ENCODE results near the gene GUCD1. TPM values are rescaled to one million over a fixed set of nuclear protein-coding genes. Genes with fewer than 3 reads are reported as not detected.

GUCD1 gene
- total RNA-seq, 2 experiments from 2014 or later: 109 to 124 TPM

DNA sequence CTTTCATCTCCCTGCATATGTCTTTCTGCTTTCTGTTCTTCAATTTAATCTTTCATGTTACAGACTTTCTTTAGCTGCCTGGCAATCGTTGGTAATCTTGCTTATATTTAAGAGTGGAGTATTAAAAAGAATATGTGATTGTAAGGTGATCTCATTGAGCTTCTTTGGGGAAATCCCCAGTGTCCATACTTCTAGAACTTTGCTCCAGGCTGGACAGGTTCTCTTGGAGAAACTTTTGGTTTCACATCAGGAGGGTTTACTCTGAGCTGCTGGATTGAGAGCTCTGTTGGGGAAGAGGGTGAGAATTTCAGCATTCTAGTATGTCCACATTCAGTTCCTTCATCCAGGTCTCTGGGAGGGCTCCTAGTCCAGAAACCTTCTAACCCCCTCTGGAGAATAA is 21.8 kb upstream of the GUCD1 start:
- Mint-ChIP-seq H3K9me3 (ENCODE audit: low read depth) (no peaks in the 10 kb centered on the region), H3K4me3 (no peak overlapping the region), H3K27ac (peak overlapping the region; percentile 40), H3K36me3 (ENCODE audit: low read depth) (peaks cover 30% of the 10 kb centered on the region), H3K27me3 (no peaks in the 10 kb centered on the region), H3K4me1 (no peaks in the 10 kb centered on the region)
- CTCF ChIA-PET: no interaction called here
- ATAC-seq: no peak
- no peak for DNase-seq
- intact Hi-C loops (cut with DNase I, micrococcal nuclease): no loop called here
- POLR2A ChIA-PET: no interaction called here

DNA sequence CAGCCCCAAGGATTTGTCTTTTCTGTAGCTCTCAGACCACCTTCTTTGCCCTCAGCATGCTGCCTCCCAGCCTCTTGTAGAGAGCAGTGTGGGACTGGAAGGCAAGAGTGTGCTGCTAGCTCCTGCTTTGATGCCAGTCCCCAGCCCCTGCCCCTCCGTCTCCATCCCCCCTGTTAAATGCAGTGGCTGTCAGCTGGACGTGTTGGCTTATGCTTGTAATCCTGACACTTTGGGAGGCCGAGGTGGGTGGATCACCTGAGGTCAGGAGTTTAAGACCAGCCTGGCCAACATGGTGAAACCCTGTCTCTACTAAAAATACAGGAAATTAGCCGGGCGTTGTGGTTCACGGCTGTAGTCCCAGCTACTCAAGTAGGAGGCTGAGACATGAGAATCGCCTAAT is 16.3 kb upstream of the GUCD1 start:
- ChIA-PET CTCF (interaction anchor here (0.9 kb wide), 1 partner anchor 148 kb away, joined by 3 read pairs; no protein-coding TSS in a partner anchor), POLR2A (no interaction called here)
- DNase-seq: no peak
- Mint-ChIP-seq H3K27ac (no peak overlapping the region), H3K4me1 (peaks cover 3% of the 10 kb centered on the region), H3K36me3 (ENCODE audit: low read depth) (peaks cover 51% of the 10 kb centered on the region), H3K4me3 (no peak overlapping the region), H3K9me3 (ENCODE audit: low read depth) (no peaks in the 10 kb centered on the region), H3K27me3 (no peaks in the 10 kb centered on the region)
- intact Hi-C loops (cut with DNase I, micrococcal nuclease): no loop called here
- no peak for ATAC-seq

DNA sequence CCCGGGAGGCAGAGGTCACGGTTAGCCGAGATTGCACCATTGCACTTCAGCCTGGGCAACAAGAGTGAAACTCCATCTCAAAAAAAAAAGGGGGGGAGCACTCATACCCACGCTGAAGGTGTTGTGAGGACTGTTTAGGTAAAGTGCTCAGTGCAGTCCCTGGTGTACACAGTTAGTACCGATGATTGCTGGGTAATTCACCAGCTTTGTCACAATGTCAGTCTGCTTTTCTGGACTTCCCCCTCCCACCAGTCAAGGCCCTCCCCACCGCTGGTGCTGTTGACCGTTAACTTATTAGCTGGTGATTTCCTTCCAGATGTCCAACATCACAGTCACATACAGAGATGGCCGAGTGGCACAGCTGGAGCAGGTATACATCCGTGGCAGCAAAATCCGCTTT is 12.7 kb upstream of the GUCD1 start:
- ATAC-seq: no peak
- no peak for DNase-seq
- ChIA-PET CTCF (no interaction called here), POLR2A (no interaction called here)
- Mint-ChIP-seq H3K9me3 (ENCODE audit: low read depth) (no peaks in the 10 kb centered on the region), H3K27ac (no peak overlapping the region), H3K4me1 (peaks cover 24% of the 10 kb centered on the region), H3K4me3 (no peak overlapping the region), H3K27me3 (no peaks in the 10 kb centered on the region), H3K36me3 (ENCODE audit: low read depth) (peaks cover 43% of the 10 kb centered on the region)
- intact Hi-C loops (cut with DNase I, micrococcal nuclease): no loop called here

- POLR2A ChIA-PET: no interaction called here
- no peak for DNase-seq
- Mint-ChIP-seq H3K9me3 (ENCODE audit: low read depth) (no peaks in the 10 kb centered on the region), H3K4me3 (no peak overlapping the region), H3K27ac (peak overlapping the region; percentile 43), H3K36me3 (ENCODE audit: low read depth) (peaks cover 43% of the 10 kb centered on the region), H3K4me1 (peaks cover 27% of the 10 kb centered on the region), H3K27me3 (no peaks in the 10 kb centered on the region)
- no peak for ATAC-seq
- CTCF ChIA-PET: no interaction called here
- intact Hi-C loops (cut with DNase I, micrococcal nuclease): no loop called here
These were observed 12.1 kb upstream of the GUCD1 start for GRCh38 chr22:24566899-24567511.

GRCh38 chr22:24565077-24565476 is 10.1 kb upstream of the GUCD1 start:
- intact Hi-C loops (cut with DNase I, micrococcal nuclease): no loop called here
- no peaks in the 10 kb centered on the region for H3K27me3 Mint-ChIP-seq
- H3K9me3 Mint-ChIP-seq (ENCODE audit: low read depth): no peaks in the 10 kb centered on the region
- ATAC-seq: no peak
- peaks cover 34% of the 10 kb centered on the region for H3K4me1 Mint-ChIP-seq
- H3K36me3 Mint-ChIP-seq (ENCODE audit: low read depth): peaks cover 41% of the 10 kb centered on the region
- H3K27ac Mint-ChIP-seq: peak overlapping the region; percentile 63
- ChIA-PET CTCF (no interaction called here), POLR2A (no interaction called here)
- H3K4me3 Mint-ChIP-seq: no peak overlapping the region
- no peak for DNase-seq

DNA sequence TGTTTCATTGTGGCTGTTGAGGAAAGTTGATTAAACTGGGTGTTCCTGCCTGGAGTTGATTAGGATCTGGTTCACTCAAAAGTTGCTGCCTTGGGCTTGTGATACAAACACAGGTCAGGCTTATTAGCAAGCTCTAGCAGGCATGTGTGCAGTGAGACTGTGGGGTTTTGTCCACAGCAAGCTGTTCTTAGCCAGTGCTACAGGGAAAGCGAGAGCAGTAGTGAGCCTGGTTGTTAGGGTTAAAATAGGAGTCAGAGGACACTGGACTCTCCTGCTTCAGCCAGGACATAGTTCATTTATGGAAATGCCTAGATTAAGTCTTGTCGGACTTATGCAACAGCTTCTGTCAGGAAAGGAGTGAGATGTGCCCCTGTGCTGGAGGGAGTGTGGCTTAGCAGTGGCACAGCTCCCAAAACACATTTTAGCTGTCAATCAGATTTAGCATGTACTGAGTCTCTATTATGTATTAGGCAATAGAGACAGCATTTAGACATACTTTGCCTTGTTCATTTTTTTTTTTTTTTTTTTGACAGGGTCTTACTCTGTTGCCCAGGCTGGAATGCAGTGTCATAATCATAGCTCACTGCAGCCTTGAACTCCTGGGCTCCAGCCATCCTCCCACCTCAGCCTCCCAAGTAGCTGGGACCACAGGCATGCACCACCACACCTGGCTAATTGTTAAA is 9.6 kb upstream of the GUCD1 start:
- Mint-ChIP-seq H3K27ac (peak overlapping the region; percentile 37), H3K4me3 (no peak overlapping the region), H3K36me3 (ENCODE audit: low read depth) (peaks cover 39% of the 10 kb centered on the region), H3K4me1 (peaks cover 38% of the 10 kb centered on the region), H3K9me3 (ENCODE audit: low read depth) (no peaks in the 10 kb centered on the region), H3K27me3 (no peaks in the 10 kb centered on the region)
- ChIA-PET POLR2A (no interaction called here), CTCF (interaction anchor here (0.9 kb wide), 1 partner anchor 25 kb away, joined by 4 read pairs; no protein-coding TSS in a partner anchor)
- intact Hi-C loops (cut with DNase I, micrococcal nuclease): no loop called here
- DNase-seq (no peak), ATAC-seq (no peak)

- H3K36me3 Mint-ChIP-seq (ENCODE audit: low read depth): peaks cover 44% of the 10 kb centered on the region
- peaks cover 51% of the 10 kb centered on the region for H3K4me1 Mint-ChIP-seq
- intact Hi-C loops (cut with DNase I, micrococcal nuclease): no loop called here
- DNase-seq (no peak), ATAC-seq (no peak)
- H3K9me3 Mint-ChIP-seq (ENCODE audit: low read depth): no peaks in the 10 kb centered on the region
- no peak overlapping the region for H3K27ac Mint-ChIP-seq
- H3K27me3 Mint-ChIP-seq: no peaks in the 10 kb centered on the region
- ChIA-PET CTCF (interaction anchor here (0.9 kb wide), 1 partner anchor 24 kb away, joined by 4 read pairs; no protein-coding TSS in a partner anchor), POLR2A (interaction anchor here (0.6 kb wide), 1 partner anchor 33 kb away, joined by 5 read pairs; no protein-coding TSS in a partner anchor)
- H3K4me3 Mint-ChIP-seq: no peak overlapping the region
These were observed 8.3 kb upstream of the GUCD1 start for GRCh38 chr22:24563246-24563645.

DNA sequence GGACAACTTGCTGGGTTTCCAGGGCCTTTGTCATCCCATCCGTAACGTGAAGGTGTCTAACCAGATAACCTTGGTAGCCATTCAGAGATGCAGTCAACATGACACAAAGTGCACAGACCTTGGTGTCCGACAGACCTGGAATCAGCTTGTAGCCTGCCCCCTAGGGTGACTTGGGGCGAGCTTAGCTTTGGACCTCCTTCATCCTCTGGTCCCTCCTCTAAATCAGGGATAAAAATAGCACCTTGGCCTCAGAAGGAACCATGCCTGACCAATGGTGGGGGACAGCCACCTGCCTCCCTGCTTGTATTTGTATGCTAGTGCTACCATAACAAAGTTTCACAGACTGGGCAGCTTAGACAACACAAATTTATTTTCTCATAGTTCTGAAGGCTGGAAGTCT is 4.5 kb upstream of the GUCD1 start:
- Mint-ChIP-seq H3K4me3 (no peak overlapping the region), H3K36me3 (ENCODE audit: low read depth) (peaks cover 57% of the 10 kb centered on the region), H3K9me3 (ENCODE audit: low read depth) (no peaks in the 10 kb centered on the region), H3K27ac (no peak overlapping the region), H3K27me3 (no peaks in the 10 kb centered on the region), H3K4me1 (peaks cover 53% of the 10 kb centered on the region)
- ATAC-seq: no peak
- POLR2A ChIA-PET: no interaction called here
- intact Hi-C loops (cut with DNase I, micrococcal nuclease): loop anchor here (5.0 to 10.0 kb wide), 3 partner anchors 43 to 702 kb away; partner anchors contain the start of genes GGT1 (in 1 of the 2), MIF (in 1 of the 2) and SLC2A11 (in 1 of the 2)
- CTCF ChIA-PET: interaction anchor here (0.8 kb wide), 1 partner anchor 28 kb away, joined by 3 read pairs; no protein-coding TSS in a partner anchor
- no peak for DNase-seq

DNA sequence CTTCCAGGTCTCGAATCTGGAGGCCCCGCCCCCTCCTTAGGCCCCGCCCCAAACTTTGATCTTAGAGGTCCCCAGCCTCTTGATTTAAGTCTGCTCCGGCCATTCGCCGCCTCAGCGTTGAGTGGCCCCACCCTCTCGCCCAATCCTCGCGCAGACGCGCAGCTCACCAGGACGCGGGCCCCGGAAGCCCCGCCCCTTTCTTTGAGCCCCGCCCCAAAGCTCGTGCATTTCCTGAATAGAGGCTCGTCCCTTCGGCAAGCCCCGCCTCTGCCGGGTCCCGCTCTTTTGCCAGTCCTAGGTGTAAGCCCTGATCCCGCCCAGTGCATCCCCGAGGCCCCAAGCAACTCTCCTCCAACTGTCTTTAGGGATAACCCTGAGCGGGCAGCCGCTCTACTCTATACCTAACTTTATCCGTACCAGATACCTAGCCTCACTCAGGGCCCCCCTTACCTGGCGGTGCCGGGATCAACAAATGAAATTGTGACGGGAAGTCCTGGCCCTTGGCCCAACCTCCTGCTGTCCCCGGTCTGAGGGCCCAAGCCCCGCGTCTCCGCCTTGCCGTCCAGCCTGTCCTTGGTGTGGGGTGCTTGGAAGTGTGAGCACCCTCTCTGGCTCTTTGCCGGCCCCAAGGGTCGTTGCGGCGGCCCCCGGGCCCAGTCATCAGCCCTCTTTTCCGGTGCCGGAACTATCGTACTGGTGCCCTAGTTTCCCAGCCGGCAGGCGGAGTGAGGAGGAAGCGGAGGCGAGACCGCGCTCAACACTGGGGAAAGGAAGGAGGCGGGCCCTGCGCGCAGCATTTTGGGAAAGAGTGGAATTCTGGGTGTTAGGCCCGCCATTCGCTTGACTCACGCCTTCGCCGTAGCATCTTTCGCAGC is 464 bp upstream of the GUCD1 start, which contains the start of gene SNRPD3:
SNRPD3 (plus strand) TSS at position 835 of the 875 bp plus-strand sequence. CDS start 1,676 bp downstream, outside the sequence.
- Mint-ChIP-seq H3K27ac (peak within 1 kb of the TSS; percentile 99), H3K27me3 (no peaks in the 10 kb centered on the region), H3K36me3 (ENCODE audit: low read depth) (peaks cover 41% of the 10 kb centered on the region), H3K9me3 (ENCODE audit: low read depth) (no peaks in the 10 kb centered on the region), H3K4me3 (peak within 1 kb of the TSS; percentile 95), H3K4me1 (peaks cover 53% of the 10 kb centered on the region)
- ChIA-PET POLR2A (interaction anchor here (0.5 to 1.9 kb wide), 8 partner anchors 11 to 642 kb away, joined by 3 to 6 read pairs (median 4); no protein-coding TSS in a partner anchor), CTCF (interaction anchor here (0.7 kb wide), 1 partner anchor 13 kb away, joined by 4 read pairs; no protein-coding TSS in a partner anchor)
- intact Hi-C loops (cut with DNase I, micrococcal nuclease): loop anchor here (1.0 to 10.0 kb wide), 16 partner anchors 30 to 769 kb away; partner anchors contain the start of genes MIF (in 2 of the 2), CABIN1 (in 1 of the 2), GGT1 (in 1 of the 2) and SGSM1 (in 1 of the 2)
- peak; percentile 91 for ATAC-seq
- peak; percentile 100 for DNase-seq

DNA sequence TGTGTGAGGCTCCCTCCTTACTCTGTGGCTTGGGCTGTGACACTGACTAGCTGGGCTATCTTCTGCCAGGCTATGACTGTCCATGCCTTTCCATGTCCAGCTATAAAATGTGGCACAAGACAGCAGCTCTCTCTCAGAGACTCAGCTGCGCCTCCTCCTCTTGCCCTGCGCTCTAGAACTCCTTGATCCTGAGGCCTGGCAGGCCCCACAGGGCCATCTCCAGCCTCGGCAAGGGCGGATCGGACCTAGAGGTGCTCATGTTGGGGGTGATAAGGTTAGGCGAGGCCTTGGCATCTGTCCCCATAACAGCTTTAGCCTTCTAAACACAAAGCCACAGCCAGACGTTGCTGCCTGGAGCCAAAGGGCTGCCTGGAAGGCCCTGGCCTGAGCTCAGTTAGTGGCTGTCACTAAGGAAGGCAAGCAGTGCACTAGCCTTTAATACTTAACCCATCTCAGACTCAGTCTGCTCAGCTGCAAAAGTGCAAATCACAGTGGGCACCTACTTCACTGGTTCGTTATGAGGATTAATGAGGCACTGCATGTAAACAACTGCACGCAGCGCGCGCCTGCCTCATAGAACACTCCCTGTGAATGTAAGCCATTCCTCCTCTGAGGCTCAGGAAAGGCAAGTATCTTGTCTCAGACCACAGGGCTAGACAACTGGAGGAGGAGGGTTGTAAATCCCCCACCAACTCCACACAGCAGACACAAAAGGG is 1.2 kb downstream of the GUCD1 start:
- DNase-seq: no peak
- ChIA-PET POLR2A (interaction anchor here (0.7 to 1.9 kb wide), 3 partner anchors 24 to 127 kb away, joined by 3 to 4 read pairs (median 4); no protein-coding TSS in a partner anchor), CTCF (no interaction called here)
- no peaks in the 10 kb centered on the region for H3K27me3 Mint-ChIP-seq
- ATAC-seq: no peak
- H3K9me3 Mint-ChIP-seq (ENCODE audit: low read depth): no peaks in the 10 kb centered on the region
- H3K27ac Mint-ChIP-seq: peak overlapping the region; percentile 98
- H3K4me1 Mint-ChIP-seq: peaks cover 42% of the 10 kb centered on the region
- H3K36me3 Mint-ChIP-seq (ENCODE audit: low read depth): peaks cover 33% of the 10 kb centered on the region
- intact Hi-C loops (cut with DNase I, micrococcal nuclease): loop anchor here (2.0 to 10.0 kb wide), 3 partner anchors 507 to 767 kb away; partner anchors contain the start of genes MIF (in 1 of the 2) and SMARCB1 (in 1 of the 2)
- H3K4me3 Mint-ChIP-seq: peak overlapping the region; percentile 95

Data from activated CD4-positive, alpha-beta T cell treated with anti-CD3 and anti-CD28 coated beads for 36 hours (primary cell).